KOPT-K1 (cell line): Measurements from ENCODE around the gene GRK3.

Experiments
- H3K27ac ChIP-seq: fragments of 200-600 bp; sonication (generic); 2 replicates; pipeline ENCODE4 v1.5.1; 2016; ENCODE audit warnings: antibody characterized with exemption, mild to moderate bottlenecking, low read depth, low read length; ENCODE audit not compliant: poor library complexity, severe bottlenecking
- H3K36me3 ChIP-seq: fragments of 200-600 bp; sonication (generic); 2 replicates; pipeline ENCODE4 v1.5.1; 2017; ENCODE audit warnings: antibody characterized with exemption, mild to moderate bottlenecking, low read length, moderate library complexity; ENCODE audit not compliant: insufficient read depth
- H3K9me3 ChIP-seq: fragments of 200-600 bp; sonication (generic); 2 replicates; pipeline ENCODE4 v1.5.1; 2017; ENCODE audit warnings: antibody characterized with exemption, low read length, mild to moderate bottlenecking; ENCODE audit not compliant: insufficient read depth, poor library complexity, severe bottlenecking

Gene GRK3

DNA sequence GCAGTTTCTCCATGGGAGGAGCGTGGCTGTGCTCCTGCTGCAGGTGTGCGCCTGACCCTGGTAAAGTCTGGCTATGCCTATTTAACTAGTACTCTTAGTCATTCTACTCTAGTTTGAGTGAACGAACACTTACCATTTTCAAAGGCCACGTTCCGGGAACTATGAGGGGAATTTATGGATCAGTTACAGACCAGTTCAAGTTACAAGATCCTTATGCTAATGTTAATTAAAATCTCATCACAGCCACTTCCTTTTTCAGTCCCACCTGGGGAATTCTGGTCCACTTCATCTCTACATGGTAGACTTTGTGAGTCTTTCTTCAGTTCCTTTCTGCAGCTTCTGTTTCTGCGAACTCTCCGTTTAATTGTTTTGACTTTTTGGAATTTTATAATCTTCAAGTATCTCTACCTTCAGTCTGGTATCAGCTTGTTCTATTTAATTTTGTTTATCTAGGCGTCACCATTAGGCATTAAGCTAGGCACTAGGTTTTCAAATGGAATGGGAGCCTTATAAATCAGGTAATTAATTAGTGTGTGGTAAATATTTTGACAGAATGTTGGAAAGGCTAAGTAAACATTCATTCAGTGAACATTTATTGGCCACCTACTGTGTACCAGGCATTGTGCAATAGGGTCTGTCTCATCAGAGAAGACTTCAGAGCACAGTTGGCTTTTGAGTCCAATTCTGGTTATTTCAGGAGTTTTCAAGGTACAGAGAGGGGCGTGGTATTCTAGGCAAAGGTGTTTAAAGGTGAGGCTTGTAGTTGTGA, 78.9 kb downstream of the GRK3 start:
- Histone ChIP-seq H3K9me3 (peaks cover 20% of the 10 kb centered on the region), H3K36me3 (peaks cover 95% of the 10 kb centered on the region), H3K27ac (no peak overlapping the region)

DNA sequence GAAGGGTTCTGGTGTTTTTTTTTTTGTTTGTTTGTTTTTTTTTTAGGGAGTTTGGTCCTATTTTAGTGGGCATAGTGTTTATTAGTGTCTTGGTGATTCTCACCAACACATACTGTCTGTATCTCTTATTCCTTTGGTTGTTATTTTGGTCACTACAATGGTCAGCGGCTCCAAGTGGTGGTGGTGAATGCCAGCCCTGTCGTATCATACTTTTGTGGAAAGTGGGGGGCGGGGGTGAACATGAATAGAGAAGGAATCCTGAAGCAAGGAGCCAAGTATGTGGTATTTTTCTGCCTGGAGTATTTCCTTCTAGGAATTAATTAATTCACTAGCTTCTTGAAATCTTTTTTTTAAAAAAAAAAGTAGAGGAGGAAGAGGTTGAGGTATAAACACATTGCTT, 79.6 kb downstream of the GRK3 start:
- Histone ChIP-seq H3K27ac (no peak overlapping the region), H3K9me3 (peaks cover 13% of the 10 kb centered on the region), H3K36me3 (peaks cover 95% of the 10 kb centered on the region)

DNA sequence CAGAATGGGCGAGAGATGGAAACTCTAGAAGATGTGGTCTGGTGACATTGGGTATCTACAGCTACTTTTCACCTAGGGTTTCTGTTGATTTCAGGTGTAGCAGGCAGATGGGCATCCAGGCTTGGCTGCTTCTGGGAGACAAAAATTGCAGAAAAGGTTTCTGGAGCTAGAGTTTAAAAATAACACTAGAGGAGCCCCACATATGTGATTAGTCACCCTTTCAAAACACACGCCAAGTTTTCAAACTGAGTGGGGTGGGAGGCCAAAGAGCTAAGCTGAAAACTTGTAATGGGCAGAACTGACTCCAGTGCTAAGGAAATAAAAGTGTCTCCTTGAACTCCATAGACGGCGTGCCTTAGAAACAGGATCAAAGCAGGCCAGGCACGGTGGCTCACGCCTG, 80.8 kb downstream of the GRK3 start:
- peaks cover 95% of the 10 kb centered on the region for H3K36me3 ChIP-seq
- peak overlapping the region; percentile 8 for H3K27ac ChIP-seq
- peaks cover 1% of the 10 kb centered on the region for H3K9me3 ChIP-seq

DNA sequence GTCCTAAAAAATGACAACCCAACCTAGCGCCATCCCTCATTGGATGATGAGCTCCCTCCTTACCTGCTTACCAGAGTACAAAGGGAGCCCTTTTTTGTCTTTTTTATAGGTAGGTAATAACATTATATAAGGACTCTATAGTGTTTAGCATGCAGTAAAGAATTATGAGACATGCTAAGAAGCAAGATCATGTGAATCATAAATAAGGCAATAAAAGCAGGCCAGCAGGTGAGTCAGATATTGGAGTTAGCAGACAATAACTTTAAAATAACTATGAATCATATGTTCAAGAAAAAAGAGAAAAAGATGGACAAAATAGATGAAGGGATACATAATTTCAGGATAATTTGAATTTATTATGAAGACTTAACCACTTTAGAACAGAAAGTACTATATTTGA, 81.5 kb downstream of the GRK3 start:
- Histone ChIP-seq H3K9me3 (no peaks in the 10 kb centered on the region), H3K36me3 (peaks cover 96% of the 10 kb centered on the region), H3K27ac (no peak overlapping the region)

DNA sequence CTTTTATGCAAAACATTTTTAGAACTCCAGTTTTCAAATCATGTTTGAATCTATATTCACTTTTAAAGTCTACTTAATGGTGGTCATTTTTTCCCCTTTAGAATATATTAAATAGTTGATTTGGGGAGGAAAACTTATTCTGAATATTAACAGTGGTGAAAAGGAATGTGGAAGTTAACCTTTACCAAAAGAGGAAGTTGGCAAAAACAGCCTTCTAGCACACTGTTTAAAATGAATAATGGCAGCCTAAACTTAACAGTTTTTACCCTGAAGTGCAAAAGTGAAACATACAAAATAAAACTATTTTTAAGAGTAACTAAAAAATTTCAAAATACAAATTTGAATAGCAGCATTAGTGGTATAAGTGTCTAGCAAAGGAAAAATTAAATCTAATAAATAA, 86.4 kb downstream of the GRK3 start:
- no peak overlapping the region for H3K27ac ChIP-seq
- peaks cover 84% of the 10 kb centered on the region for H3K36me3 ChIP-seq

DNA sequence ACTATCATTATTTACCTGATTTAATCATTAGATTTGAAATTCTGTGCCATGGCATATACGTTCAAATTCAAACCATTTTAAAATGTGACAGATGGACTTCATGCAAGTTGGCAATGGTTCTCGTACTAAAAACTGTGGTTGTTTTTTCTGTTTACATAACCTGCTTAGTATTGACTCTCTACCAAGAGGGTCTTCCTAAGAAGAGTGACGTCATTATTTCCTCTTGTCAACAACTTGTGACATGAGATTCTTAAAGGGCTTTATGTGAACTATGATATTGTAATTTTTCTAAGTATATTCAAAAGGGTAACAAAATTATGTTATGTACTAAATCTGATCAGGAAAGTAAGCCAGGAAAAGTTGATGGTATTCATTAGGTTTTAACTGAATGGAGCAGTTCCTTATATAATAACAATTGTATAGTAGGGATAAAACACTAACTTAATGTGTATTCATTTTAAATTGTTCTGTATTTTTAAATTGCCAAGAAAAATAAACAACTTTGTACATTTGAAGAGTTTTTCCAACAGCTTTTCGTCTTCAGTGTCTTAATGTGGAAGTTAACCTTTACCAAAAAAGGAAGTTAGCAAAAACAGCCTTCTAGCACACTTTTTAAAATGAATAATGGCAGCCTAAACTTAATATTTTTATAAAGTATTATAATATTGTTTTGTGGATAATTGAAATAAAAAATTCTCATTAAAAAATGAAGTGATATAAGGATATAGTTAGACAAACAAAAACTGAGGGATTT, 87.0 kb downstream of the GRK3 start:
- no peaks in the 10 kb centered on the region for H3K9me3 ChIP-seq
- peaks cover 78% of the 10 kb centered on the region for H3K36me3 ChIP-seq
- H3K27ac ChIP-seq, result no peak overlapping the region

More for the DNA sequence above, 86.4 kb downstream of the GRK3 start:
- no peaks in the 10 kb centered on the region for H3K9me3 ChIP-seq

GRCh38 chr22:25654676-25655075, 90.2 kb downstream of the GRK3 start:
- Histone ChIP-seq H3K27ac (peak overlapping the region; percentile 26), H3K36me3 (peaks cover 67% of the 10 kb centered on the region), H3K9me3 (no peaks in the 10 kb centered on the region)

DNA sequence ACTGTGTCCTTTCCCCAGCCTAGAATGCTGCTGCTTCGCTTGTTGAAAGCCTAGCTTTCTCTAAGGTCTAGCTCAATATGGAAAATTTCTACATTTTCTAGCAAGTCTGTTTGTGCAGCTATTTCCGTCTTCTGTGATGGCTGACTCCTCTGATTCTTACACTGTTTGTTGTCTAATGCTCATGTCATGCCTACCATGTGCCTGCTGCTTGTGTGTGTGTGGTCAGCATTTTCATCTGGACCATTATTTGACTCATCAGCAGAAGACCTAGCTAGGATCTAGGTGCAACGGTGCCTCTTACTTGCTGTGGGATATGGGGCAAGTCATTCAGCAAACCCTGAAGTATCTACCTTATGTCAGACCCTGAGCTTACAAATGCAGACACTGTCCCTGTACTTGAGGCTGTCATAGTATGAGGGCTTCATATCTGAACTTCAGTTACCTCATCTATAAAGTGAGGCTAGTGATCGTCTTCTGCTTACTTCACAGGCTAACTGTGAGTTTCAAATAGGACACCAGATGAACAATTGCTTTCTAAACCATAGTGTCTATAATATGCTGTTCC, 91.0 kb downstream of the GRK3 start:
- H3K36me3 ChIP-seq, result peaks cover 67% of the 10 kb centered on the region
- no peaks in the 10 kb centered on the region for H3K9me3 ChIP-seq
- H3K27ac ChIP-seq, result peak overlapping the region; percentile 26

DNA sequence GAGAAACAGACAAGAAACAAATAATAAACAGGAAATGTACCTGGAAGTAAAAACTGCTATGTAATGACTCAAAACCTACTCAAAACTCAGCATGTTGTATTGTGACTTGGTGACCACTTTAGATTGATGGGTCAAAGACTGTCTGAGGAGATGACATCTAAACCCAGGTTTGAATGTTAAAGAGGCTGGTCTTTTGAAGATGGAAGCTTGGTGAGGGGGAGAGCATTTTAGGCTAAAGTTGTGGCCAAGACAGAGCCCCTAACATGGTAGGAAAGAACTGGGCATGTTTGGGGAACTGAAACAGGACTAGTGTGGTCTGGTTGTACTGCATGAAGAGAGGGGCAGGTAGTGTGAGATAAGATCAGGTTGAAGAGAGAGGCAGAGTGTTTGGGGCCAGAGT, 92.2 kb downstream of the GRK3 start:
- peak overlapping the region; percentile 7 for H3K27ac ChIP-seq
- H3K36me3 ChIP-seq, result peaks cover 76% of the 10 kb centered on the region
- no peaks in the 10 kb centered on the region for H3K9me3 ChIP-seq

DNA sequence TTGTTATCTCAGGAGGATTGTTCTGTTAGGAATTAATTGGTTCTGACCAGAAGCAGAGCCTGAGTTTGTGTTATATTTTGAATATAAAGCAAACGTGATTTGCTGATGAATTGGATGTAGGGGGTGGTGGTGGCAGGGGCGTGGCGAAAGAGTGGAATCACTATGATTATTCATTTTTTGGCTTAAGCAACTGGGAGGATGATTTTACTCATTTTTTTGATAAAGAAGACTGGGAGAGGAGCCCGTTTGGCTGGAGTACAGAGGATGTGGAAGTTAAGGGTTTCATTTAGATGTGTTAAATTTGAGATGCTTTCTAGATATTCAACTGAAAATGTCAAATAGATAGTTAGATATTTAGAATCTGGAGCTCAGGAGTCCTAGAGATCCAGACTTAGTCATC, 94.2 kb downstream of the GRK3 start:
- Histone ChIP-seq H3K36me3 (peaks cover 77% of the 10 kb centered on the region), H3K27ac (no peak overlapping the region), H3K9me3 (no peaks in the 10 kb centered on the region)

- Histone ChIP-seq H3K36me3 (peaks cover 80% of the 10 kb centered on the region), H3K9me3 (no peaks in the 10 kb centered on the region), H3K27ac (no peak overlapping the region)
These were observed 94.9 kb downstream of the GRK3 start for GRCh38 chr22:25659413-25659812.

- Histone ChIP-seq H3K36me3 (peaks cover 77% of the 10 kb centered on the region), H3K27ac (no peak overlapping the region)
These were observed 95.9 kb downstream of the GRK3 start for GRCh38 chr22:25660336-25660735.

DNA sequence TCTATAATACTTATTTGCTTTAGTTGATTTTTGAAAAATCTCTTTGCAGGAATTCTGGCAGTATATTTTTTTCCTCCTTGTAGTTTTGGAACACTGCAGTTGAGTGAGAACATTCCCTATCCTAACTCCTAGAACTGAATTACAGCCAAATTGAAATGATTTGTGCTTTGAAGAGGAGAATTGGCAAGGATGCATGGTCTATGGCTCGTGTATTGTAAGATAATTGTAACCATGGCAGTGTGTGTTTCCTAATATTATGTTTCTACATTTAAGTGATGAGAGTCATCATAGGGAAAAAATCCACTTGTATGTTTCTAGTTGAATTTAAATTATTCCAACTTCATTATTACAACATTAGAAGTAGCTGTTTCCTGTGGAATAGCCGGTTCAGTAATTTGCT, 96.6 kb downstream of the GRK3 start:
- H3K9me3 ChIP-seq, result no peaks in the 10 kb centered on the region
- no peak overlapping the region for H3K27ac ChIP-seq
- peaks cover 75% of the 10 kb centered on the region for H3K36me3 ChIP-seq

More at GRCh38 chr22:25660336-25660735, 95.9 kb downstream of the GRK3 start:
- no peaks in the 10 kb centered on the region for H3K9me3 ChIP-seq

DNA sequence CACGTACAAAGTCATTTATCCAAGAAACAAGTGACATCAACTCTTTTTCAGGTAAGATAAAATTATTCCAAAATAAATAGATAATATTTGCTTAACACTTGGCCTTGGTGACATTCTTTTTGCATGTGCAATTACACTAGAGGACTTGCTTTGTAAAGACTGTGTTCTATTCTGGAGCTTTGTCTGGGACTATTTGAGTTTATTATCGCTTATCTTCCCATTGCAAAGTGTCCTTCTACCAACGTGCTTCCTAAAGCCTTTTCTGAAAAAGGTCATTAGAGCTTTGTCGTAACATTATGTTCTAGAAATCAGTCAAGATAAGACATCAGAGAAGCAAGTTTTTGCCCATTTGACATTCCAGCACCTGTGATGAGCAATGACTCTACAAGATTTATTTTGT, 99.2 kb downstream of the GRK3 start:
- Histone ChIP-seq H3K9me3 (no peaks in the 10 kb centered on the region), H3K36me3 (peaks cover 93% of the 10 kb centered on the region), H3K27ac (no peak overlapping the region)

DNA sequence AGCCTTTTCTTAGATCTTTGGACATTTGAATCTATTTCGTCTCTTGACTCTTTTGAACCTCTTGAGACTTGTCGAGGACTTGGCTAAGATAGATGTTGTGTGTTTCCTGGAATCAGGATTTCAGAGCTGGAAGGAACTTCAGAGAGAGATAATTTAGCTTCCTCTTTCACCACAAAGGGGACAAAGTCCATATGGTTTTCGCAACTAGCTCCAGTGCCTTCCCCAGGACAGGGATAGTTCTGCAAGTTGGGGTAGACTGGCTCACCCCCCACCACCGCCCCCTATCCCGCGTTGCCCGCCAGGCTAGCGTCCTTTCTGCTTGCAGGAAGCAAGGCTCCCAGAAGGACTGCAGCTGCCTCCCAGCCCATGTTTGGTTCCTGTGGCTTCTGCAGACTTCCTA, 101.8 kb downstream of the GRK3 start:
- peak overlapping the region; percentile 51 for H3K27ac ChIP-seq
- H3K36me3 ChIP-seq, result peaks cover 93% of the 10 kb centered on the region
- H3K9me3 ChIP-seq, result no peaks in the 10 kb centered on the region
